ENCODE results near the gene PRDM16.
A peak's percentile ranks its signal among the peaks of the same experiment; 100 is the strongest.

Gene PRDM16

GRCh38 chr1:3467096-3468036 lies 398.4 kb downstream of the PRDM16 start:
- H3K9me3 Mint-ChIP-seq, result peaks cover 0 to 6% of the 10 kb centered on the region in 2 donors
- peaks cover 5 to 15% of the 10 kb centered on the region in 2 donors for H3K4me1 Mint-ChIP-seq

DNA sequence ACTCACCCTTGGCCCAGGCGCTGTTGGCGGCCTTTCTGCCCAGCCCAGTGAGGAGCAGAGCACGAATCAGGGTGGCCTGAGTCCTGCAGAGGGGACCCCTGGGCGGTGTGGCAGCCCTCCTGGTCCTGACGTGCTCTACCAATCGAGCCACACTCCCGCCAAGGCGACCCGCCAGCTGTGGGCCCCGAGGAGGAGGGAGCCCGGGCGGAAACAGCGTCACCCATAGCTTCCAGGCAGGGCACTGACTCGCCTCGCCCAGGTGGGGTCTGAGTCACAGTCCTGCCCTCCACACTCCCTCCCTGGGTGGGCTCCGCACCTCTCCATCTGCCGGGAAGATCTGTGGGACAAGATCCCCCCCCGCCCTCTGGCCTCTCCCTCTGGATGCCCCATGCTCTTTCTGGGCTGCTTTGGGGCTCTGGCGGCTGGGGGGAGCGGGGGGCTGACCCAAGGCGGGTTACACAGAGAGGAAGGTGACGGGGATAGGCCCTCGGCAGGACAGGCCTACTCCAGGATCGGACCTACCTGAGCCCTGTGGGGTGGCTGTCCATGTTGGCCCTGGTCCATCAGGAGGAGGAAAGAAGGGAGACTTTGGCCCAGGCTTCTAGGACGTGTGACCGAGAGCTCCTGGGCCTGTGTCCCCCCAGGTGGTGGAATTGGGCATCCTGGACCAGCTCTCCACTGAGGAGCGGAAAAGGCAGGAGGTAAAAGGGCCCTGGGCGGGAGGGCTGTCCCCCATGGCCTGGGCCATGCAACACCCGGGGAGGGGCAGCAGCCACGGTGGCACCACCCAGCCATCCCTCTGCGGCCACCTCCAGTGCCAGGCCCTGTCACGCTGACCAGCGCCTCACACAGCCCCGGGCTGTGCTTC lies 399.5 kb downstream of the PRDM16 start:
- Mint-ChIP-seq H3K4me3 (no peak overlapping the region), H3K27me3 (peaks cover 6 to 9% of the 10 kb centered on the region in 2 donors), H3K4me1 (peaks cover 5 to 15% of the 10 kb centered on the region in 2 donors), H3K36me3 (no peaks in the 10 kb centered on the region), H3K27ac (no peak overlapping the region), H3K9me3 (peaks cover 0 to 6% of the 10 kb centered on the region in 2 donors)
- DNase-seq, result no peak
- ATAC-seq (replicated peaks), result no peak

More at GRCh38 chr1:3467096-3468036, 398.4 kb downstream of the PRDM16 start:
- Mint-ChIP-seq H3K4me3 (no peak overlapping the region), H3K36me3 (no peaks in the 10 kb centered on the region), H3K27ac (no peak overlapping the region), H3K27me3 (peaks cover 6 to 9% of the 10 kb centered on the region in 2 donors)
- no peak for DNase-seq
- ATAC-seq (replicated peaks), result no peak

GRCh38 chr1:3469104-3469848 lies 400.3 kb downstream of the PRDM16 start:
- peaks cover 5 to 15% of the 10 kb centered on the region in 2 donors for H3K4me1 Mint-ChIP-seq
- H3K36me3 Mint-ChIP-seq, result no peaks in the 10 kb centered on the region
- no peak overlapping the region for H3K4me3 Mint-ChIP-seq
- ATAC-seq (replicated peaks) (no peak), DNase-seq (no peak)
- H3K27ac Mint-ChIP-seq, result no peak overlapping the region
- peaks cover 6 to 9% of the 10 kb centered on the region in 2 donors for H3K27me3 Mint-ChIP-seq
- peaks cover 0 to 6% of the 10 kb centered on the region in 2 donors for H3K9me3 Mint-ChIP-seq

GRCh38 chr1:3469849-3470649 lies 401.0 kb downstream of the PRDM16 start:
- no peak for ATAC-seq (replicated peaks)

DNA sequence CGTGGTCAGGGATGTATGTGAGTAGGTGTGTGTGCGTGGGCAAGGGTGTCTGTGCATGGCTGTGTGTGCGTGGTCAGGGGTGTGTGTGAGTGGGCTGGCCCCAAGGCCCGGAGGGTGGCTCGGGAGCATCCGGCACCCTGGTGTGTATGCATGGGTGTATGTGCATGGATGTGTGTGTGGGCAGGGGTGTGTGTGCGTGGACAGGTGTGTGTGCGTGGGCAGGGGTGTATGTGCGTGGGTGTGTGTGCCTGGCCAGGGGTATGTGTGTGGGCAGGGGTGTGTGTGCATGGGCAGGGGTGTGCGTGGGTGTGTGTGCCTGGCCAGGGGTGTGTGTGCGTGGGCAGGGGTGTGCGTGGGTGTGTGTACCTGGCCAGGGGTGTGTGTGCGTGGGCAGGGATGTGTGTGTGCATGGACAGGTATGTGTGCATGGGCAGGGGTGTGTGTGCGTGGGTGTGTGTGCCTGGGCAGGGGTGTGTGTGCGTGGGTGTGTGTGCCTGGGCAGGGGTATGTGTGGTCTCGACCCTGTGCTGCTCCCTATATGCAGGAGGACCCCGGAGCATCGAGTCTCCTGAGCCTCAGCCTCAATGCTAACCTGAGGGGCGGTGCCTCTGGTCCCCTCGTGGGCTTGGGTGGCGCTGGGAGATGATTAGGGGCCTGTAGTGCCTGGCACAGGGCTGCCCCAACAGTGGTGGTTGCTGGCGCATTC lies 401.8 kb downstream of the PRDM16 start:
- Mint-ChIP-seq H3K4me3 (no peak overlapping the region), H3K9me3 (peaks cover 0 to 6% of the 10 kb centered on the region in 2 donors), H3K27ac (no peak overlapping the region), H3K27me3 (peaks cover 3 to 6% of the 10 kb centered on the region in 2 donors), H3K4me1 (peaks cover 3 to 13% of the 10 kb centered on the region in 2 donors), H3K36me3 (no peaks in the 10 kb centered on the region)
- ATAC-seq (replicated peaks) (peak in 1 of 2 donors; percentile 33), DNase-seq (no peak)

More at GRCh38 chr1:3469849-3470649, 401.0 kb downstream of the PRDM16 start:
- H3K9me3 Mint-ChIP-seq, result peaks cover 0 to 6% of the 10 kb centered on the region in 2 donors
- H3K27me3 Mint-ChIP-seq, result peaks cover 6 to 9% of the 10 kb centered on the region in 2 donors
- no peak for DNase-seq
- no peak overlapping the region for H3K4me3 Mint-ChIP-seq
- peaks cover 5 to 15% of the 10 kb centered on the region in 2 donors for H3K4me1 Mint-ChIP-seq
- no peaks in the 10 kb centered on the region for H3K36me3 Mint-ChIP-seq
- no peak overlapping the region for H3K27ac Mint-ChIP-seq

DNA sequence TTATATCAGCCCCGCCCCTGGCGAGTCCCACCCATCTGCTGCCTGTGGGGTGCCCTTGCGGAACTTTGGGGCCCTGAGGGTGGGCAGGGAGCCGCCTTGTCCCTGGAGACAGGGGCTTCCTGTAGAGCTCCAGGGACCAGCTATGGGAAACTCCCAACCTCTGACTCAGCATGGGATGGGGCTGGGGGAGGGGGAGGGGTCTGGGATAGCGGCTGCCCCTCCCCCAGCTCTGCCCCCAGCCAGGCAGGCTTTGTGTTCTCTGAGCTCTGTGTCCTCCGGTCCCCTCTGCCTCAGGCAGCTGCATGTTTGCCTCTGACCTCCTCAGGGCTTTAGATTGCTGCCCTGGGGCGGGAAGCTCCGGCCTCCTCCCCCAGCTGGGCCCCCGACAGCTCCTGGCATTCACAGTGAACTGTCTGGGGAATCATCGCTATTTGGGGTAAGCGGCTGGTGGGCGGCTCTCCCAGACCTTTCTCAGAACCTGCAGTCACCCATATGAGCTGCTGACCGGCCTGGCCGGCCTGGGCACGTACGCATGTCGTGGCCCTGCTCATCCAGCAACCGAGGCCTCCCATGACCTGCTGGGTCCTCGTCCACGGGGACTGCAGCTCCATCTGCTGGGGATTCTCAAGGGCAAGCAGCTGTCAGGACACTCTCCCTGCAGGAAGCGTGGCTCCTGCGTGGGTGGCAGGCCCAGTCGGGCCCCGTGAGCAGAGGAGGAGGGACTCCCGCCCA lies 402.5 kb downstream of the PRDM16 start:
- ATAC-seq (replicated peaks) (no peak), DNase-seq (no peak)
- Mint-ChIP-seq H3K27ac (no peak overlapping the region), H3K4me1 (peaks cover 0 to 11% of the 10 kb centered on the region in 2 donors), H3K27me3 (peaks cover 0 to 5% of the 10 kb centered on the region in 2 donors), H3K36me3 (no peaks in the 10 kb centered on the region), H3K9me3 (peaks cover 0 to 6% of the 10 kb centered on the region in 2 donors), H3K4me3 (no peak overlapping the region)

GRCh38 chr1:3472088-3472850 lies 403.3 kb downstream of the PRDM16 start:
- Mint-ChIP-seq H3K36me3 (no peaks in the 10 kb centered on the region), H3K4me3 (no peak overlapping the region), H3K27me3 (peaks cover 0 to 5% of the 10 kb centered on the region in 2 donors), H3K27ac (no peak overlapping the region), H3K9me3 (peaks cover 0 to 6% of the 10 kb centered on the region in 2 donors), H3K4me1 (peaks cover 0 to 11% of the 10 kb centered on the region in 2 donors)
- DNase-seq, result no peak
- no peak for ATAC-seq (replicated peaks)

GRCh38 chr1:3472906-3473305 lies 403.9 kb downstream of the PRDM16 start:
- Mint-ChIP-seq H3K27ac (no peak overlapping the region), H3K4me3 (no peak overlapping the region), H3K36me3 (no peaks in the 10 kb centered on the region), H3K27me3 (peaks cover 0 to 9% of the 10 kb centered on the region in 2 donors), H3K9me3 (peaks cover 0 to 6% of the 10 kb centered on the region in 2 donors), H3K4me1 (peaks cover 0 to 10% of the 10 kb centered on the region in 2 donors)
- no peak for ATAC-seq (replicated peaks)
- no peak for DNase-seq

DNA sequence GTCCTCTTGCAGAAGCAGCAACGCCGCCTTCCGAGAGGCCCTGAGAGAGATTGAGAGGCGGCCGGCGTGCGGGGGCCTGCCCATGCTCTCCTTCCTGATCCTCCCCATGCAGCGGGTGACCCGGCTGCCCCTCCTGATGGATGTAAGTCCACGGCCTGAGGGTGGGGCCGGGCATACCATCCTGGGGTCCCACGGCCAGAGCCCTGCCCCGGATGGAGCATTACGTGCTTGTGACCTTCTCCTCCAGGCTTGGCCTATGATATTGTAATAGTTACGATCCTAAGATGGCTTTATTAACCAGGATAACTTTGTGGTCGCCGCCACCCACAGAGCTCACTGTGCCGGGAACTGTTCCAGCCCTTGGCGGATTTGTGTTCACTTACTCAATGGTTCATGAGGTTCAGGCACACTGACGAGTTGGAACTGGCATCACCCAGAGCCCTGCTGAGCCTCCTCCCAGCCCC lies 404.4 kb downstream of the PRDM16 start:
- Mint-ChIP-seq H3K27ac (no peak overlapping the region), H3K4me1 (peaks cover 0 to 10% of the 10 kb centered on the region in 2 donors), H3K36me3 (no peaks in the 10 kb centered on the region), H3K27me3 (peaks cover 0 to 9% of the 10 kb centered on the region in 2 donors), H3K4me3 (no peak overlapping the region), H3K9me3 (peaks cover 0 to 6% of the 10 kb centered on the region in 2 donors)
- ATAC-seq (replicated peaks) (no peak), DNase-seq (no peak)

GRCh38 chr1:3474016-3474415 lies 405.0 kb downstream of the PRDM16 start:
- H3K4me3 Mint-ChIP-seq, result no peak overlapping the region
- ATAC-seq (replicated peaks) (peak in 1 of 2 donors; percentile 3), DNase-seq (no peak)
- H3K27ac Mint-ChIP-seq, result no peak overlapping the region
- peaks cover 0 to 6% of the 10 kb centered on the region in 2 donors for H3K9me3 Mint-ChIP-seq
- peaks cover 0 to 9% of the 10 kb centered on the region in 2 donors for H3K27me3 Mint-ChIP-seq
- H3K4me1 Mint-ChIP-seq, result peaks cover 0 to 10% of the 10 kb centered on the region in 2 donors
- H3K36me3 Mint-ChIP-seq, result no peaks in the 10 kb centered on the region

- DNase-seq (no peak), ATAC-seq (replicated peaks) (no peak)
- no peaks in the 10 kb centered on the region for H3K36me3 Mint-ChIP-seq
- no peak overlapping the region for H3K27ac Mint-ChIP-seq
- H3K9me3 Mint-ChIP-seq, result peaks cover 0 to 6% of the 10 kb centered on the region in 2 donors
- H3K4me1 Mint-ChIP-seq, result peaks cover 0 to 10% of the 10 kb centered on the region in 2 donors
- H3K27me3 Mint-ChIP-seq, result peaks cover 0 to 9% of the 10 kb centered on the region in 2 donors
- no peak overlapping the region for H3K4me3 Mint-ChIP-seq
Measured at GRCh38 chr1:3474421-3474820, 405.4 kb downstream of the PRDM16 start.

All from stimulated activated naive B cell treated with anti-CD40 and anti-IgM and Interleukin-4, amounts not matched to agents 10 μg/mL and 1 μg/mL and 100 μg/mL, for 72 hours (primary cell).